Effector memory CD4-positive, alpha-beta T cell (primary cell): Measurements from ENCODE around the gene SMAD7.
A peak's percentile ranks its signal among the peaks of the same experiment; 100 is the strongest.

Experiments
- DNase-seq, 3 donors: peaks; one replicate each; pipeline ENCODE4 v3.0.0-alpha.2; 2020
- H3K27ac ChIP-seq: 2 replicates; pipeline ENCODE4 v1.7.0; 2013; ENCODE audit warnings: mild to moderate bottlenecking, low read length, moderate library complexity; ENCODE audit not compliant: insufficient read depth, poor library complexity, severe bottlenecking
- H3K27me3 ChIP-seq: replicated peaks from 2 replicates; pipeline ENCODE4 v1.7.0; 2013; ENCODE audit warnings: mild to moderate bottlenecking, low read length; ENCODE audit not compliant: insufficient read depth, control insufficient read depth, poor library complexity, severe bottlenecking
- H3K36me3 ChIP-seq: 2 replicates; pipeline ENCODE4 v1.7.0; 2013; ENCODE audit warnings: mild to moderate bottlenecking, low read length, moderate library complexity; ENCODE audit not compliant: control insufficient read depth, insufficient read depth
- H3K4me1 ChIP-seq: 2 replicates; pipeline ENCODE4 v1.7.0; 2013; ENCODE audit warnings: low read length, mild to moderate bottlenecking; ENCODE audit not compliant: control insufficient read depth, insufficient read depth, poor library complexity, severe bottlenecking
- H3K4me3 ChIP-seq: 2 replicates; pipeline ENCODE4 v1.7.0; 2013; ENCODE audit warnings: low read length, low read depth, mild to moderate bottlenecking; ENCODE audit not compliant: insufficient read depth, poor library complexity, severe bottlenecking
- H3K9me3 ChIP-seq: 2 replicates; pipeline ENCODE4 v1.7.0; 2013; ENCODE audit warnings: mild to moderate bottlenecking, low read length, moderate library complexity; ENCODE audit not compliant: control insufficient read depth

Gene SMAD7

DNA sequence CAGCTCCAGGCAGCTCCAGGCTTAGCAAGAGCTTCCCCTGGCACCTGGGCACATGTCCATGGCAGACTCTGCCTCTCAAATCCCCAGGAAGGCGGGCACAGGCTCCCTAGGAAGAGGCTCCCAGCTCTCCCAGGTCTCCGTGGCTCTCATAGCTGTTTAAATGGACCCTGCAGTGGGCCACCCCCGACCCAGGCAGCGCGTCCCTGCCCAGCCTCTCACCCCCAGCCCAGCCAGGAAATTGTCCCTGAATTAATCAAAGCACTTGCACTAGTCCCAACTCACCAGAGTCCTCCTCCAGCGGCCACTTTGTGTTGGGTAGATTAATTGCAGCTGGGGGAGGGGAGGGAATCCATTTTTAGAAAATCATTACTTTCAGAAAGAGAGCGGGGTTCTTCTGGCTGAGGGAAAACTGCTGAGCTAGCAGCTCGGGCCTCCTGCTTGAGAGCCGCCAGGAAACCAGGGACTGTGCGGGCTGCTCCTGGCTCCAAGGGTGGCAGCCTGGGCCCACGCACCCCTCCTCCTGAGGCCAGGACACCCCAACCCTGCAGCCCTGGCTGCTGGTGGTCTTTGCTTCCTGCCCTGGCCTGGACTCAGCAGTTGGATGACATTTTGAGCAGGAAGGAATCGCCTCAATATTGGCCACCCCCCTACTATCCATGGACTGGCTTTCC is 36.0 kb downstream of the SMAD7 start:
- no peak for DNase-seq
- H3K27me3 ChIP-seq = no peaks in the 10 kb centered on the region
- H3K4me3 ChIP-seq = no peak overlapping the region
- no peaks in the 10 kb centered on the region for H3K36me3 ChIP-seq
- no peaks in the 10 kb centered on the region for H3K9me3 ChIP-seq
- H3K27ac ChIP-seq = no peak overlapping the region
- H3K4me1 ChIP-seq = peaks cover 4% of the 10 kb centered on the region

- DNase-seq = no peak
- Histone ChIP-seq H3K4me1 (peaks cover 5% of the 10 kb centered on the region), H3K9me3 (no peaks in the 10 kb centered on the region), H3K4me3 (no peak overlapping the region), H3K36me3 (no peaks in the 10 kb centered on the region), H3K27ac (no peak overlapping the region), H3K27me3 (no peaks in the 10 kb centered on the region)
Observed at GRCh38 chr18:48913775-48914174, 37.0 kb downstream of the SMAD7 start.

- peak; percentile 39 to 45 (median 41) for DNase-seq
Observed at GRCh38 chr18:48913201-48913600, 37.6 kb downstream of the SMAD7 start.

DNA sequence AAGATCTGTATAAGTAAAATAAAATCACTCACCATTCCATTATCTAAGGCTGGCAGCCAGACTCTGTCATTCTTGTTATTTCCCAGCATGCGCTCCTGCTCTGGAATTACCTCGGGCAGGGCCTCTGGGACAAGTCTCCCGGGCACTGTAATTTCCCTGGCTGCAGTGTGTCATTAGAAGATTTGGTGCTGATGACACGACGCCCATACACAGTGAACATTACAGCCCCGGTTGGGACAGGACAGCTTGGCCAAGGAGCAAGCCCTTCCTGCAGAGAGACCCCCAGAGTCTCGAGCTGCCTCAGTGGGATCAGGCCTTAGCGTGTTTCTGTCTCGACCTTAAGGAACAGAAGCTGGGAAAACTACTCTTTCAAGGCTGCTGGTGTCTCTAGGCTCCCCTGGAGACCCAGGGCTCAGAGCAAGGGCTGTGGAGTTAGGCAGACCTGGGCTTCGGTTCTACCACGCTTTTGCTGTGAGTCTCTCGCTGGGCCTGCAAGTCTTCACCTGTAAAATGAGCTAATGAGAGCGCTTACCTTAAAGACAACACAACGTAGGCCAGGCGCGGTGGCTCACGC is 39.7 kb downstream of the SMAD7 start:
- Histone ChIP-seq H3K4me3 (no peak overlapping the region), H3K36me3 (no peaks in the 10 kb centered on the region), H3K4me1 (peaks cover 5% of the 10 kb centered on the region), H3K27me3 (no peaks in the 10 kb centered on the region), H3K9me3 (no peaks in the 10 kb centered on the region), H3K27ac (no peak overlapping the region)
- DNase-seq = no peak

More at GRCh38 chr18:48913201-48913600, 37.6 kb downstream of the SMAD7 start:
- Histone ChIP-seq H3K4me3 (no peak overlapping the region), H3K27ac (no peak overlapping the region), H3K4me1 (peaks cover 5% of the 10 kb centered on the region), H3K27me3 (no peaks in the 10 kb centered on the region), H3K9me3 (no peaks in the 10 kb centered on the region), H3K36me3 (no peaks in the 10 kb centered on the region)

DNA sequence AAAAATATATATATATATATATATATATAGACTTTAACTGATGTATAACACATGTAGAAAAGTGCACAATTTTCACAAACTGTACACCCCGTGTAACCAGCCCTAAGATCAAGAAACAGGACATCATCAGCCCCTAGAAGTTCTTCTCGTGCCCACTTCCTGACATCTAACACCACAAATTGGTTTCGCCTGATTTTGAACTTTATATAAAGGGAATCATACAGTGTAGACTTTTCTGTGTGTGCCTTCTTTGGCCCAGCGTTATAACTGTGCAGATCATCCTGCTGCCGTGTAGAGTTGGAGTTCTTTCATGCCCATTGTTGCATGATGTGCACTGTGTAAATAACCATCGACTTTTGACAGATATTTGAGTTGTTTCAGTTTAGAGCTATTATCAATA is 41.0 kb downstream of the SMAD7 start:
- no peaks in the 10 kb centered on the region for H3K9me3 ChIP-seq
- no peaks in the 10 kb centered on the region for H3K27me3 ChIP-seq
- H3K4me1 ChIP-seq = peaks cover 5% of the 10 kb centered on the region
- DNase-seq = no peak
- H3K27ac ChIP-seq = no peak overlapping the region
- H3K4me3 ChIP-seq = no peak overlapping the region
- no peaks in the 10 kb centered on the region for H3K36me3 ChIP-seq

DNA sequence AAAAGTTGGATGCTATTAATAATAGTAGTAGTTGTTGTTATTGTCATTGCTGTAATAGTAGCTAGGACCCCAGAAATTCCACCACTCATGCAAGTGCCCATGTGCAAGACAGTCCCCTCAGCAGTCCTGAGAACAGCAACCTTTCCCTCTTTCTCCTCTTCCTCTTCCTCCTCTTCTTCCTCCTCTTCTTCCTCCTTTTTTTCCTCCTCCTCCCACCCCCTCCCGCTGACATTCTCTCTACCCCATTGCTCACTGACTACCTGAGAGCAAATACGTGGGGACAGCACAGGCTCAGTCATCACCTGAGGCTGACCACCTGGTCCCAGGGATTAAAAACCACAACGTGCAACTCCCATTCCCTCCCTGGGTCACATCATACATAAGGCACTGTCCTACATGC is 41.8 kb downstream of the SMAD7 start:
- Histone ChIP-seq H3K36me3 (no peaks in the 10 kb centered on the region), H3K27me3 (no peaks in the 10 kb centered on the region), H3K4me3 (no peak overlapping the region), H3K27ac (no peak overlapping the region), H3K4me1 (peaks cover 5% of the 10 kb centered on the region), H3K9me3 (no peaks in the 10 kb centered on the region)
- no peak for DNase-seq

DNA sequence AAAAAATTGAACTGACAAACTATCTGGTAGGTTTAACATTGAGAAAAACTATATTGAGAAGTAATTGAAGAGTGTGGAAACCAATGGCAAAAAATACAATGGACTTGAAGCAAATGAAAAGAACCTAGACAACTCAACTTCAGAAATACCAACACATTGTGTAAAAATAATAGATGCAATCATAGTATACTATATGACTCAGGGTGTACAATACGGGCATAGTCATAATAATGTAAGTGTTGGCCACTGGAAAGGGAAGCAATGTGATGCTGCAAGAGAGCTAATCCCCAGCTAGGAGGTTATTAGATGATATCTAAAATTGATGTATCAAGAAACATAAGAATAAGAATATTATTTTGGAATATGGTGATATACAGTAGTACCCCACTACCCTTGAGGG is 45.3 kb downstream of the SMAD7 start:
- Histone ChIP-seq H3K27ac (no peak overlapping the region), H3K4me1 (peaks cover 5% of the 10 kb centered on the region), H3K27me3 (no peaks in the 10 kb centered on the region), H3K4me3 (no peak overlapping the region), H3K36me3 (no peaks in the 10 kb centered on the region), H3K9me3 (no peaks in the 10 kb centered on the region)
- DNase-seq = no peak

DNA sequence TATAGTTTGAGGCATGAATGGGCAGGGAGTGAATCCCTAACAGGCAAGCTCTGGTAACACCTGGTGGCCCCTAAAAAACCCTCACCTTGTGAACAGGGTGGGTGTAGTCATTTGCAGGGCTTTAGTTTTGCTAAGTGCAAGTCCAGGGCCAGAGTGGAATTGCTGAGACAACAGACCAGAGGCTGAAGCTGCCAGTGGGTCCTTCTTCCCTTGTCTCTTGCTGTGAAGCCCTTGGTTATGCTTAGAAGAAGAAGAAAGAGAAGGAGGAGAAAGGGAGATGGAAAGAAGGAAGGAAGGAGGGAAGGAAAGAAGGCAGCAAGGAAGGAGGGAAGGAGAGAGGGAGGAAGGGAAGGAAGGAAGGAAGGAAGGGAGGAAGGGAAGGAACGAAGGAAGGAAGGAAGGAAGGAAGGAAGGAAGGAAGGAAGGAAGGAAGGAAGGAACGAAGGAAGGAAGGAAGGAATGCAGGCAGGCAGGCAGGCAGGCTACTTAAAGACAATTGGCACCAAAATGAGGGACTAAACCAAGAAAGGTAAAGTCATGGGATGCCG is 45.8 kb downstream of the SMAD7 start:
- Histone ChIP-seq H3K9me3 (no peaks in the 10 kb centered on the region), H3K27ac (no peak overlapping the region), H3K4me3 (no peak overlapping the region), H3K36me3 (no peaks in the 10 kb centered on the region), H3K4me1 (peaks cover 3% of the 10 kb centered on the region), H3K27me3 (no peaks in the 10 kb centered on the region)
- DNase-seq = no peak

GRCh38 chr18:48904091-48904490 is 46.7 kb downstream of the SMAD7 start:
- H3K4me1 ChIP-seq = no peaks in the 10 kb centered on the region
- no peak overlapping the region for H3K27ac ChIP-seq
- no peak for DNase-seq
- H3K4me3 ChIP-seq = no peak overlapping the region
- no peaks in the 10 kb centered on the region for H3K27me3 ChIP-seq
- H3K36me3 ChIP-seq = no peaks in the 10 kb centered on the region
- no peaks in the 10 kb centered on the region for H3K9me3 ChIP-seq

- Histone ChIP-seq H3K27ac (no peak overlapping the region), H3K27me3 (no peaks in the 10 kb centered on the region), H3K36me3 (no peaks in the 10 kb centered on the region), H3K4me1 (no peaks in the 10 kb centered on the region), H3K4me3 (no peak overlapping the region), H3K9me3 (no peaks in the 10 kb centered on the region)
- DNase-seq = no peak
Observed at GRCh38 chr18:48902856-48903601, 47.7 kb downstream of the SMAD7 start.
